OCI-LY1 (cell line): Measurements from ENCODE around the gene FOXO3.
"Not testable (repeated sequence)": the region's sequence is repeated elsewhere in the genome, so short reads cannot be mapped to it uniquely, and the experiment has no call there.

Experiments used
- H2AFZ ChIP-seq: fragments of 200-600 bp; sonication (generic), shearing (Covaris generic); 2 replicates; pipeline ENCODE4 v1.6.0; 2014; ENCODE audit warnings: antibody characterized with exemption, mild to moderate bottlenecking, low read length
- H3F3A ChIP-seq: fragments of 200-600 bp; sonication (generic), shearing (Covaris generic); 2 replicates; pipeline ENCODE4 v1.6.0; 2014; ENCODE audit warnings: mild to moderate bottlenecking, antibody characterized with exemption, low read length, moderate library complexity; ENCODE audit not compliant: insufficient read depth
- H3K27ac ChIP-seq: fragments of 200-600 bp; sonication (generic); 2 replicates; pipeline ENCODE4 v1.5.1; 2014; ENCODE audit warnings: low read length, mixed run types, mild to moderate bottlenecking, low read depth; ENCODE audit not compliant: poor library complexity, severe bottlenecking
- H3K27me3 ChIP-seq: fragments of 200-600 bp; sonication (generic); 2 replicates; pipeline ENCODE4 v1.6.0; 2014; ENCODE audit warnings: antibody characterized with exemption, mild to moderate bottlenecking, low read length, moderate library complexity; ENCODE audit not compliant: insufficient read depth
- H3K36me3 ChIP-seq: fragments of 200-600 bp; sonication (generic); 2 replicates; pipeline ENCODE4 v1.6.1; 2014; ENCODE audit warnings: mild to moderate bottlenecking, antibody characterized with exemption, low read length, moderate library complexity, mixed read lengths; ENCODE audit not compliant: insufficient read depth
- H3K4me1 ChIP-seq: fragments of 200-600 bp; sonication (generic); 2 replicates; pipeline ENCODE4 v1.5.1; 2014; ENCODE audit warnings: mild to moderate bottlenecking, low read length, moderate library complexity; ENCODE audit not compliant: insufficient read depth, severe bottlenecking
- H3K4me2 ChIP-seq: fragments of 200-600 bp; sonication (generic), shearing (Covaris generic); 2 replicates; pipeline ENCODE4 v1.6.1; 2014; ENCODE audit warnings: low read length
- H3K4me3 ChIP-seq: fragments of 200-600 bp; sonication (generic); 2 replicates; pipeline ENCODE4 v1.5.1; 2014; ENCODE audit warnings: low read length, low read depth, mild to moderate bottlenecking, mixed read lengths; ENCODE audit not compliant: poor library complexity, severe bottlenecking
- H3K79me2 ChIP-seq: fragments of 200-600 bp; shearing (Covaris generic); 2 replicates; pipeline ENCODE4 v1.6.1; 2016; ENCODE audit warnings: mixed run types, low read length, mixed read lengths; ENCODE audit not compliant: insufficient read depth
- H3K9ac ChIP-seq: fragments of 200-600 bp; sonication (generic), shearing (Covaris generic); 2 replicates; pipeline ENCODE4 v1.6.1; 2014; ENCODE audit warnings: mild to moderate bottlenecking, low read length, mixed read lengths
- H3K9me2 ChIP-seq: fragments of 200-600 bp; sonication (generic), shearing (Covaris generic); 2 replicates; pipeline ENCODE4 v1.6.1; 2014; ENCODE audit warnings: low read depth, mild to moderate bottlenecking, low read length, mixed read lengths
- H3K9me3 ChIP-seq: fragments of 200-600 bp; shearing (Covaris generic); 2 replicates; pipeline ENCODE4 v1.6.1; 2014; ENCODE audit warnings: low read length, mixed read lengths
- H4K20me1 ChIP-seq: fragments of 200-600 bp; sonication (generic), shearing (Covaris generic); 2 replicates; pipeline ENCODE4 v1.6.0; 2016; ENCODE audit warnings: mild to moderate bottlenecking, low read length; ENCODE audit not compliant: insufficient read depth
- EZH2 ChIP-seq: fragments of 200-600 bp; sonication (generic), shearing (Covaris generic); IDR thresholded peaks from 2 replicates; pipeline ENCODE4 v1.8.0; 2017; ENCODE audit warnings: borderline replicate concordance, mixed run types, mild to moderate bottlenecking, antibody characterized with exemption, low read length, moderate library complexity, mixed read lengths
- TF ChIP-seq, protein P1 (sequence below): fragments of 200-600 bp; sonication (generic), shearing (Covaris generic); IDR thresholded peaks from 2 replicates; pipeline ENCODE4 v1.5.1; 2017; ENCODE audit warnings: mild to moderate bottlenecking, antibody characterized with exemption, low read length, moderate library complexity, mixed read lengths

Gene FOXO3

DNA sequence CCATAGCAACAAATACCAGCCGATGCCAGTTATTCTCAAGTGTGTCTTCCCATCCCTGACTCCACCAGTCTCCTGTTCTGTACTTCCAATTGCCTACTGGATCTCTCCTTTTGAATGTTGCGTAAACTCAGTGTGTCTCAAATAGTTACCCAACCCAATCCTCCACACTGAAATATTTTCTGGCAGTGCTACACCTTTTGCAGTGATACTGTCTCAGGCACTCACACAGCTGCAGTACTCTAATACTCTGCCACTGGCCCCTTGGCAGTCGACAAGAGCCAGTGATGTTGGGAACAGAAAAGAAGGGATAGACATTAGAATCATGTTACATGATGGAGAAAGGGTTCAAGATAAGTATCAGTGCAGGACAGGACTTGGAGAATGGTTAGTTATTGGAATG, 31.8 kb upstream of the FOXO3 start:
- H3K9ac ChIP-seq: no peak overlapping the region
- H3K27me3 ChIP-seq: no peaks in the 10 kb centered on the region
- H3K79me2 ChIP-seq: no peaks in the 10 kb centered on the region
- H3K36me3 ChIP-seq: no peaks in the 10 kb centered on the region
- no peak overlapping the region for H3K27ac ChIP-seq
- no peak for TF ChIP-seq EZH2
- TF ChIP-seq, protein P1, sequence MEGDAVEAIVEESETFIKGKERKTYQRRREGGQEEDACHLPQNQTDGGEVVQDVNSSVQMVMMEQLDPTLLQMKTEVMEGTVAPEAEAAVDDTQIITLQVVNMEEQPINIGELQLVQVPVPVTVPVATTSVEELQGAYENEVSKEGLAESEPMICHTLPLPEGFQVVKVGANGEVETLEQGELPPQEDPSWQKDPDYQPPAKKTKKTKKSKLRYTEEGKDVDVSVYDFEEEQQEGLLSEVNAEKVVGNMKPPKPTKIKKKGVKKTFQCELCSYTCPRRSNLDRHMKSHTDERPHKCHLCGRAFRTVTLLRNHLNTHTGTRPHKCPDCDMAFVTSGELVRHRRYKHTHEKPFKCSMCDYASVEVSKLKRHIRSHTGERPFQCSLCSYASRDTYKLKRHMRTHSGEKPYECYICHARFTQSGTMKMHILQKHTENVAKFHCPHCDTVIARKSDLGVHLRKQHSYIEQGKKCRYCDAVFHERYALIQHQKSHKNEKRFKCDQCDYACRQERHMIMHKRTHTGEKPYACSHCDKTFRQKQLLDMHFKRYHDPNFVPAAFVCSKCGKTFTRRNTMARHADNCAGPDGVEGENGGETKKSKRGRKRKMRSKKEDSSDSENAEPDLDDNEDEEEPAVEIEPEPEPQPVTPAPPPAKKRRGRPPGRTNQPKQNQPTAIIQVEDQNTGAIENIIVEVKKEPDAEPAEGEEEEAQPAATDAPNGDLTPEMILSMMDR: no peak
- H3K4me1 ChIP-seq: no peaks in the 10 kb centered on the region
- H3K4me3 ChIP-seq: no peak overlapping the region
- H3F3A ChIP-seq: no peaks in the 10 kb centered on the region
- no peak overlapping the region for H3K4me2 ChIP-seq
- H3K9me2 ChIP-seq: no peaks in the 10 kb centered on the region
- no peaks in the 10 kb centered on the region for H3K9me3 ChIP-seq
- H4K20me1 ChIP-seq: no peaks in the 10 kb centered on the region
- no peak overlapping the region for H2AFZ ChIP-seq

DNA sequence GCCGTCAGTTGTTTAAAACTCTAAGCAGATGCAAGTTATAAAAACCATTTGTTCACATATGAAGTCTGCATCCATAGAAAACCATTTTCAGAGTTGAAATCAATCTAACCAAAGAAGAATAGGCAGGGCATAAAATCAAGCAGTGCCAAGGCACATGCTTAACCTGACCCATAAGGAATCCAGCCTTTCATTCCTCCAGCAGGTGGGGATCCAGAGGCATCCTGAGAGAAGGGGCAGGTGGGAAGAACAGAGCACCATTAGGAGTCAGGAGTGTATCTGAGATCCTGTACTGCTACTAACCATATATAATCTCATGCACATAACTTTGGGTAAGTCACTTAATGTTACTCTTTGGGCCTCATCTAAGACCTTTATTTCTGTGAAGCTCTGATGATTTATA, 29.4 kb upstream of the FOXO3 start:
- H3K4me3 ChIP-seq: no peak overlapping the region
- H3K9me2 ChIP-seq: no peaks in the 10 kb centered on the region
- no peak overlapping the region for H2AFZ ChIP-seq
- H3K27me3 ChIP-seq: no peaks in the 10 kb centered on the region
- H3K9ac ChIP-seq: no peak overlapping the region
- no peaks in the 10 kb centered on the region for H3K79me2 ChIP-seq
- H3K4me1 ChIP-seq: peaks cover 10% of the 10 kb centered on the region
- no peaks in the 10 kb centered on the region for H3F3A ChIP-seq
- no peaks in the 10 kb centered on the region for H3K36me3 ChIP-seq
- H4K20me1 ChIP-seq: no peaks in the 10 kb centered on the region
- TF ChIP-seq, protein P1: no peak
- TF ChIP-seq EZH2: no peak
- H3K9me3 ChIP-seq: no peaks in the 10 kb centered on the region
- H3K27ac ChIP-seq: no peak overlapping the region
- no peak overlapping the region for H3K4me2 ChIP-seq

GRCh38 chr6:108535114-108535742, 25.5 kb upstream of the FOXO3 start:
- Histone ChIP-seq H3K27me3 (no peaks in the 10 kb centered on the region), H3K36me3 (no peaks in the 10 kb centered on the region), H3K9me2 (no peaks in the 10 kb centered on the region), H3K4me3 (no peak overlapping the region), H3F3A (no peaks in the 10 kb centered on the region), H2AFZ (no peak overlapping the region), H3K79me2 (no peaks in the 10 kb centered on the region), H3K4me2 (no peak overlapping the region), H3K27ac (no peak overlapping the region), H3K4me1 (peaks cover 10% of the 10 kb centered on the region), H4K20me1 (no peaks in the 10 kb centered on the region), H3K9ac (no peak overlapping the region), H3K9me3 (no peaks in the 10 kb centered on the region)
- TF ChIP-seq, protein P1: no peak

GRCh38 chr6:108535920-108536535, 24.7 kb upstream of the FOXO3 start:
- not testable (repeated sequence) for H3K4me2 ChIP-seq, H4K20me1 ChIP-seq, H3K27ac ChIP-seq

More at GRCh38 chr6:108535920-108536535, 24.7 kb upstream of the FOXO3 start:
- not testable (repeated sequence) for H3K9me3 ChIP-seq, H3K36me3 ChIP-seq, H3K27me3 ChIP-seq, H3K79me2 ChIP-seq, H3F3A ChIP-seq, H3K4me3 ChIP-seq, H3K9me2 ChIP-seq, H2AFZ ChIP-seq, H3K9ac ChIP-seq
- H3K4me1 ChIP-seq: peaks cover 10% of the 10 kb centered on the region
